ENCODE measurements around the gene PIH1D1.

DNA sequence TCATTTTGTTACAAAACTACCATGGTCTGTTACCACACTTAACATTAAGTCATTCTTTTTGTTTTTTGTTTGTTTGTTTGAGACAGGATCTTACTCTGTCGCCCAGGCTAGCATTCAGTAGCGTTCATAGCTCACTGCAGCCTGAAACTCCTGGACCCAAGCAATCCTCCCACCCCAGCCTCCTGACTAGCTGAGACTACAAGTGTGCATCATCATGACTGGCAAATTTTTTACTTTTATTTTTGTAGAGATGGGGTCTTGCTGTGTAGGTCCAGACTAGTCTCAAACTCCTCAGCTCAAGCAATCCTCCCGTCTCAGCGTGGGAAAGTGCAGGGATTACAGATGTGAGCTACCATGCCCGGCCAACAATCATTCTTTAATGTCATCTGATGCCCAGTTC is 4.7 kb upstream of the PIH1D1 start:
- TF ChIP-seq, protein P1, sequence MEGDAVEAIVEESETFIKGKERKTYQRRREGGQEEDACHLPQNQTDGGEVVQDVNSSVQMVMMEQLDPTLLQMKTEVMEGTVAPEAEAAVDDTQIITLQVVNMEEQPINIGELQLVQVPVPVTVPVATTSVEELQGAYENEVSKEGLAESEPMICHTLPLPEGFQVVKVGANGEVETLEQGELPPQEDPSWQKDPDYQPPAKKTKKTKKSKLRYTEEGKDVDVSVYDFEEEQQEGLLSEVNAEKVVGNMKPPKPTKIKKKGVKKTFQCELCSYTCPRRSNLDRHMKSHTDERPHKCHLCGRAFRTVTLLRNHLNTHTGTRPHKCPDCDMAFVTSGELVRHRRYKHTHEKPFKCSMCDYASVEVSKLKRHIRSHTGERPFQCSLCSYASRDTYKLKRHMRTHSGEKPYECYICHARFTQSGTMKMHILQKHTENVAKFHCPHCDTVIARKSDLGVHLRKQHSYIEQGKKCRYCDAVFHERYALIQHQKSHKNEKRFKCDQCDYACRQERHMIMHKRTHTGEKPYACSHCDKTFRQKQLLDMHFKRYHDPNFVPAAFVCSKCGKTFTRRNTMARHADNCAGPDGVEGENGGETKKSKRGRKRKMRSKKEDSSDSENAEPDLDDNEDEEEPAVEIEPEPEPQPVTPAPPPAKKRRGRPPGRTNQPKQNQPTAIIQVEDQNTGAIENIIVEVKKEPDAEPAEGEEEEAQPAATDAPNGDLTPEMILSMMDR (IDR thresholded peaks at IDR 0.05), result no peak
- no peak for TF ChIP-seq POLR2A (IDR thresholded peaks at IDR 0.05)

All from right lobe of liver (tissue), 4 donors.